Activated CD8-positive, alpha-beta memory T cell treated with anti-CD3 and anti-CD28 coated beads, Interleukin-2, amount 50 U/mL, for 4 hours (primary cell): ENCODE results near the gene ELFN1.

Experiments
- DNase-seq: peaks from one replicate; pipeline ENCODE4 v3.0.0-alpha.2; 2020

Gene ELFN1

GRCh38 chr7:1696671-1697498 lies 26.8 kb downstream of the ELFN1 start:
- no peak for DNase-seq

GRCh38 chr7:1697499-1698125 lies 27.5 kb downstream of the ELFN1 start:
- no peak for DNase-seq

- no peak for DNase-seq
Measured at GRCh38 chr7:1698201-1698600, 28.1 kb downstream of the ELFN1 start.

- no peak for DNase-seq
Measured at GRCh38 chr7:1698951-1699350, 28.9 kb downstream of the ELFN1 start.

- no peak for DNase-seq
Measured at GRCh38 chr7:1700086-1700485, 30.0 kb downstream of the ELFN1 start.

- no peak for DNase-seq
Measured at GRCh38 chr7:1700536-1701333, 30.7 kb downstream of the ELFN1 start.

- DNase-seq: no peak
Measured at GRCh38 chr7:1702652-1703051, 32.6 kb downstream of the ELFN1 start.

GRCh38 chr7:1703441-1703840 lies 33.4 kb downstream of the ELFN1 start:
- no peak for DNase-seq

GRCh38 chr7:1703871-1704810 lies 34.1 kb downstream of the ELFN1 start:
- no peak for DNase-seq

GRCh38 chr7:1704811-1705738 lies 35.0 kb downstream of the ELFN1 start:
- no peak for DNase-seq

GRCh38 chr7:1705856-1706255 lies 35.8 kb downstream of the ELFN1 start:
- DNase-seq: no peak

GRCh38 chr7:1706381-1706720 lies 36.3 kb downstream of the ELFN1 start:
- no peak for DNase-seq

- DNase-seq: no peak
Measured at GRCh38 chr7:1706721-1707613, 36.9 kb downstream of the ELFN1 start.

GRCh38 chr7:1707756-1708595 lies 37.9 kb downstream of the ELFN1 start:
- no peak for DNase-seq

- no peak for DNase-seq
Measured at GRCh38 chr7:1708596-1709251, 38.6 kb downstream of the ELFN1 start.

GRCh38 chr7:1709281-1709680 lies 39.2 kb downstream of the ELFN1 start:
- no peak for DNase-seq

GRCh38 chr7:1709900-1710299 lies 39.8 kb downstream of the ELFN1 start:
- no peak for DNase-seq

GRCh38 chr7:1710936-1711335 lies 40.9 kb downstream of the ELFN1 start:
- no peak for DNase-seq
